GM19043 (cell line): ENCODE measurements around the gene LIN28B.
"Not testable (repeated sequence)": the region's sequence is repeated elsewhere in the genome, so short reads cannot be mapped to it uniquely, and the experiment has no call there.

Source experiments
- ATAC-seq: cut with Tn5 transposase; IDR thresholded peaks from one replicate; pipeline ENCODE4 v1.9.1; 2021; ENCODE audit warnings: low read depth; ENCODE audit not compliant: unreplicated experiment

LIN28B gene

DNA sequence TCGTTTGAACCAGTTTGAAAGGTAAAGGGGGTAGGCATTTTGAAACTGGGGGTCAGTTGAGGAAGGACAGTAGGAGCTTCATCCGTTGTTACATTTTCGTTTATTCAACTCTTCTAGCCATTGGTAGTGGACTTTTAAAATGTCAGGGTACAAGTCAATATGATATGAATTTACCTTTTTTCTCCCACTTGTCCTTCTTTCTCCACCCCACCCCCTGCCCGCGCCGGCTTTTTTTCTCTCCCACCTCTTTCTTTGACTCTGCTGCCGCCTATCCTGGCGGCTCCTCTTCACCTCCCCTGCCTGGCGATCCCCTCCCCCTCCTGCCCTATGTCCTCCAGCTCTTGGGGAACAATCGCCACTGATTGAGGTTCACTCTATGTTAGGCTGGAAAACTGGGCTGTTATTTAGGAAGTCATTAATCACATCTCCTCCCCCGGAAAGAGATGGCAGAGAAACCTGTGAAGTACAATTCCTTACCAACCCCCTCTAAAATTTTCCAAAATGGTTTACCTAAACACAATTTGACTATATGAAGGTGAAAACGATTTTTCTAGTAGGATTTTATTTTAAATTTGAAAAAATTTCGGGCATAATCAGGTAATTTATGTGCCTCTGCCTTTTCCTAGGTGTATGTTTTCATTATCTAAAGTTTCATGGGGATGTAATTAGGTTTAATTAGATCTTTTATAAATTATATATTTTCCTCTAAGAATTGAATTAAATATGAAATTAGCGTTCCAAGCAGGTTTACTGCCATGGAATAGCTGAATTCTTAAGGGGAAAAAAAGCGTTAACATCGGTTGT, 778 bp upstream of the LIN28B start:
- ATAC-seq: no peak

GRCh38 chr6:104957301-104958177, 632 bp downstream of the LIN28B start:
- no peak for ATAC-seq

DNA sequence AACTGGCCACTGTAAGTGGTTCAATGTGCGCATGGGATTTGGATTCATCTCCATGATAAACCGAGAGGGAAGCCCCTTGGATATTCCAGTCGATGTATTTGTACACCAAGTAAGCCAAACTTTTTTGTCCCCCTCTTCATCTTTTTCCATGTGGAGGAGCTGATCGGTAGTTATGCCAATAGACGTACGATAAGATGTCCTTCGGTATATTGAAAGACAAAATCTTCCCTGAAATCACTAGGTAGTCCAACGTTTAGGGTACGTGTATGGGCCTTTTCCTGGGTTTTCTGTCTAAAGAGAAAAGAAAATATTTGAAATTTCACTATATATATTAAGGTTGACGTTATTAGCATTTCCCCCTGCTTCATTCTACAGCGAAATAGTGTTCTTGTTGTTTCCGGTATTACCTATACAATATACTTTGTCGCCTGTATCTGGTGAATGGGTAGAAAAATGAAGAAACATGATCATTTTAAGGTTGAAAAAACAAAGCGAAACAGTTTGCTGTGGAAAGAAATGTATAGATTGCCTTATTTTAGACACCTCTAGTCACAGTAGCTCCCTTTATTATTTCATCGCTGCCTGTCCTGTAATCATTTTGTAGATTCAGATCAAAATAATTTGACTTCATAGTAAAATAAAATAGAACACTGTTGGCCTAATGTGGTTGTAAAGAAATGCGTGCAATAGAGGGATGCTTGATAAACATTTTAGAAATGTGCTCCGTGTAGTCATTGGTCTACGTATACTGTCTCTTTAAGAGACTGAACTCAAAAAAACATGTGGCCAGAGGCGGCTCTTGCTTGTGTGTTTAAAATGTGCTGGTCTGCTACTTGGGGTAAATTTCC, 1.5 kb downstream of the LIN28B start:
- ATAC-seq: no peak

DNA sequence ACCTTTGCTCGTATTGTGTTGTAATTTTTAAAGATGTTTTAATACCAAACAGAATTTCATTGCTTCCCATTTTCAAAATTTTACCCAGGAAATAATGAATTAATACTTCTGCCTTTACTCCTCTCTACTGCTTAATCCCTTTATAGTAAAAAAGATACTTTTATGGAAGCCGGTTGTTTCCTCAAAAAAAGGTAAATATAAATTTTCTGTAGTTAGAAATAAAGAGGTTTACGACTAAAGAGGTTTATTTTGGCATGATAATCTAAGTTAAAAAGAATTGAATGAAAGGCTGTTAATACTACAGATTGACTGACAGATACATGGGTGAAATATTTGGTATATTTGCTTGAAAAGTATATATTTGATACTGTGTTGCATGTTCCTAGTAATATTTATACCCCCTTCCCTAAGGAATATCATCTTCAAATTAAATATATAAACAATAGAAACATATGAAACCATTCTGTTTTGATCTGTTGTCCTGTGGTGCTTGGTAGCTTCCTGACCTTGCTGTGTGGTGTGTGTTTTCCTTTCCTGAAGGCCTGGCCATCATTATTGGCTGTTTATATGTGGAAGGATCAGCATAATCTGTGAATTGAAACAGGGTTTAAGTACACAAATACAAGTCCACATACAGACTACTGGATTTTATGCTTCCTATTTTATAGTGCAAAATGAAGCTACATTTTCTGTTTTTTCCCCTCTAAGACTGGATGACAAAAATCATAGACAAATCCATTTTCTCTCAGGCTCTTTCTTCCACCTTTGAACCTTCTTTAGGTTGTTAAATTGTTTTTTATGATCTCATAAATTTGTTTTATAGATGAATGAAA, 2.3 kb downstream of the LIN28B start:
- ATAC-seq: no peak

DNA sequence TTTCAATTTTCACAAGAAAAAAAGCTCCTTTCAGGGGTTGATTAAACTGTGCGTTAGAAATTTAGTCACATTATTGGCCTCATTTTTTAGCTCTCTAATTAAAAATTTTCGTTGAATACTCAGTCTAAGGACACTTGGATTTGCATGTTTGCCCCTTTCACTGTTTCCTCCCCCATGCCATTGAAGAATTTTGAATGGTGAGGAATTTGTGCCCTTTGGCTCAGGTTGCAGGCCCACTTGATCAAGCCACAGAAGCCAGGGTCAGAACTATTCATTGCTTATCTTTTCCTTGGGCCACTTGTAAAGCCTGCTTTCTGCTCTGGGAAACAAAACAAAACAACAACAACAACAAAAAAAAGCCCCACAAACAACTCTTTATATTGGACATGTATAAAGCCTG, 12.2 kb downstream of the LIN28B start:
- ATAC-seq: no peak

DNA sequence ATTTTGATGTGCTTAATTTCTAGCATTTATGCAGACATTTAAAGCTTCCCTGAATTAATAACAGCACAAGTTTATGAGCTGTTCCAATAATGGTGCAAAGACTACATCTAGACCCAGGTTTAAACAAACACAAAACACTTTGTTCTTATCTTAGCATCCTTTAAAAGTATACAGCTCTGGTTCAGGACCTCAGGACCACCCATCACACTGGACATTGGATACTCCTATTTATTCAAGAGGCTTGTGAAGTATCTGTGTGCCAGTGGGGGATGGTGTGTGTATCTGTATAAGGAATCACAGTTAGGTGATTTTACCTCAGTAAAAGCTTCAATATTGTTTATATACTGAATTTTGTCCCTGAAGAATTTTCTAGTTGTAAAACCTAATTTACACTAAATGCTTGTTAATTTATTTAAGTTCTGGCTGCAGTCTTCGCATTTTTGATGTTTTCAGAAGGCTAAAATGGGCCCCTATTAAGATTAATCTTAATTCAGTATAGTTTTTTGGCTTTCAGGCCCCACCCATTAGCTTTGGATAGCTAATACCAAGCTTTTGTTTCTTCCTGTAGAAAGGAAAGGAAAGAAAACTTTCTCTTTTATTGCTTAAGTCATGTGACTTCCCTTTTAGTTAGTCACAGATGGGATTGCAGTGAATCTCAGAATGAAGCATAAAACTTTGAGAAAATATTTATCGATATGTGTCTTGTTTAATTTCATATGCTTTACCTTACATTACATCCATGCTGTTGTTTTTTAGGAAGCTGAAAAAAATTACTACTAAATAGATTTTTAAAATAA, 13.1 kb downstream of the LIN28B start:
- ATAC-seq: no peak

- no peak for ATAC-seq
Observed at GRCh38 chr6:104973404-104973803, 16.5 kb downstream of the LIN28B start.

DNA sequence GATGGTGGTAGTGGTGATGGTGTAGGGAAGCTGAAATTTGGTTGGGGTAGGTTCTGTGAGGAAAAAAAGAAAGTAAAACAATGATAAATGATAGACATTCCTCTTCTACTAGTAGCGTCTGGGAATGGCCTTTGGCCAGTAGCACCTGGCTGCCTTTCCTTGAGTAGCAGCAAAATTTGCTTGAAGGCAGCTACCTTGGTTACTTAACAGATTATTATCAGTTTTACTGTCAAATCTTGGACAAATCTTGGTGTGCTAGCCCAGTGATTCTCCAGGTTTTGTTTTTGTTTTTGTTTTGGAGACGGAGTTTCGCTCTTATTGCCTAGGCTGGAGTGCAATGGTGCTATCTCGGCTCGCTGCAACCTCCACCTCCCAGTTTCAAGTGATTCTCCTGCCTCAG, 26.4 kb downstream of the LIN28B start:
- ATAC-seq: no peak

GRCh38 chr6:104983776-104984175, 26.9 kb downstream of the LIN28B start:
- ATAC-seq: no peak

DNA sequence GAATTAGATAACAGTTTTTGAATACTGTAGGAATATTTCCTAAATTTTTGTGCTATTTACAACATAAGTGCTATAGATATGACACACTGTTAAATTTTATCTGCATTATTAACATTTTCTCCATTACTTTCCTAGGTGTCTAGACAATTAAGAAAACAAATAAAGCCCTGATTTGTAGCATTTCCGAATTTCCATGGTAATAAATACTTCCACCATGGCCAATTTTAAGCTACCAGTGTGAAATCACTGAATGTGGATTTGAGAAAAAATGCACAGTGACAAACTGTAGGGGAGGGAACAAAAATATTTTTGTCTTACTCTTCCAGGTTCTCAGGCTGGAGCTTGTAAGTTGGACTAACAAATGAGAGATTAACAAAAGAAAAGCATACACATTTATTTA, 27.9 kb downstream of the LIN28B start:
- ATAC-seq: no peak

- not testable (repeated sequence) for ATAC-seq
Observed at GRCh38 chr6:104985875-104986274, 29.0 kb downstream of the LIN28B start.

DNA sequence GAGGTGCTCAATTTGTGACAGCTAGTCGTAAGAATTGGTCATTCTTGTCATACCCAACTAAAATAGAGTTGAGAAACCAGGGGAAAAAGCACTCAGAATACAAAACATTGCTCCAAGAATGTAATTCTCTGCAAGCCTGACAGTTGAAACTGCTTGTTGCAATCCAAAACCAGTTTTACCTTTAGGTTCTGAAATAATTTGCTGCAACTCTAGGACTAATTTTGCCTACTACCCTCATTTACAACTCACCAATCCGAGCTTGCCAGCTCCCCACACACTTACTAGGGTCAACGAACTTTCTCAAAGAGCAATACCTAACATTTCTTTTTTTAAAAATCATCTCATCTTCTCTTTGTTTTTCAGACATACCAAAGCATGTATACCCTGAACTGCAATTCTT, 29.7 kb downstream of the LIN28B start:
- ATAC-seq: no peak

DNA sequence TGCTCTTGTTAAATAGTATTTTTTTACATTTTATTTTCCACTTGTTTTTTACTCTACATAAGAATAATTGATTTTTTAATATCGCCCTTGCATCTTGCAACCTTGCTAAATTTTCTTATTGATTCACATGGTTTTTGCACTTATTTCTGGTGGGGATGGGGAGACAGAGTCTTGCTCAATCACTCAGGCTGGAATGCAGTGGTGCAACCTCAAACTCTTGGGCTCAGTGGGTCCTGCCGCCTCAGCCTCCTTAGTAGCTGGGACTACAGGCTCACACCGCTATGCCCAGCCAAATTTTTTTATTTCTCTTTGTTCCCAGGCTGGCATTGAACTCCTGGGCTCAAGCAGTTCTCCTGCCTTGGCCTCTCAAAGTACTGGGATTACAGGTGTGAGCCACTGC, 30.3 kb downstream of the LIN28B start:
- ATAC-seq: no peak

- no peak for ATAC-seq
Observed at GRCh38 chr6:104990085-104990484, 33.2 kb downstream of the LIN28B start.

- not testable (repeated sequence) for ATAC-seq
Observed at GRCh38 chr6:104991062-104991461, 34.2 kb downstream of the LIN28B start.

DNA sequence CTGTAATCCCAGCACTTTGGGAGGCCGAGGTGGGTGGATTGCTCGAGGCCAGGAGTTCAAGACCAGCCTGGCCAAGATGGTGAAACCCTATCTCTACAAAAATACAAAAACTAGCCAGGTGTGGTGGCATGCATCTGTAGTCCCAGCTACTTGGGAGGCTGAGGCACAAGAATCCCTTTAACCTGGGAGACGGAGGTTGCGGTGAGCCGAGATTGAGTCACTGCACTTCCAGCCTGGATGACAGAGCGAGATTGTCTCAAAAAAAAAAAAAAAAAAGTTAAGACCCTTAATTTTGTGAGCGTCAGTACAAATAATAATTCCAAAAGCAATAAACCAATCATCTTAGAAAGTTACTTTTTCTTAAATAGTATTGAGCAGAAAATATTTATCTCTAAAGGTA, 36.7 kb downstream of the LIN28B start:
- not testable (repeated sequence) for ATAC-seq

- no peak for ATAC-seq
Observed at GRCh38 chr6:104995989-104996617, 39.2 kb downstream of the LIN28B start.

DNA sequence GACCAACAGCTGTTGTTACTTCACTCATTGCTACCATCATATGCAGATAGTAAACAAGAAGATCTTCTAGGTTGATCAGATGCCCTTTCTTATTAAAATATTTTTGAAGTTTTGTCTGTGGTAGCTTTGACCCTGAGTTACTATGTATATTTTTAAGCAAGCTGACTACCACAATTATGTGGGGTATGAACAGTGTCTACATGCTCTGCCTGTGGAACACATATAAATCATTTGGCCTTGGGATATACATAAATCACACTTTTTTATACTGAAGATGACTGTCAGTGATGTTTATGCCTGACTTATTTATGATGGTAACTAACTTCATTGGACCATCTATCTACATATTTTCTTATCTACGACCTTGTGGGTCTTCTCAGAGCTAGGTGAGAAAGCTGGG, 44.2 kb downstream of the LIN28B start:
- no peak for ATAC-seq

- ATAC-seq: no peak
Observed at GRCh38 chr6:105001906-105002305, 45.0 kb downstream of the LIN28B start.
